H9 (cell line): Measurements from ENCODE around the gene UTS2B. TPM values are rescaled to one million over a fixed set of nuclear protein-coding genes. Genes with fewer than 3 reads are reported as not detected.

Experiments
- DNase-seq: peaks from one replicate; pipeline ENCODE4 v3.0.0-alpha.2; 2017
- H2AFZ ChIP-seq: one replicate; pipeline ENCODE4 v1.6.1; 2013; ENCODE audit warnings: mild to moderate bottlenecking, low read length, control low read depth, moderate library complexity
- H2AK5ac ChIP-seq: 2 replicates; pipeline ENCODE4 v1.6.1; 2013; ENCODE audit warnings: low read length, control low read depth, mixed read lengths; ENCODE audit not compliant: insufficient read length
- H2BK120ac ChIP-seq: one replicate; pipeline ENCODE4 v1.6.1; 2013; ENCODE audit warnings: low read depth, mild to moderate bottlenecking, low read length, control low read depth, inconsistent platforms; ENCODE audit not compliant: poor library complexity, severe bottlenecking
- H2BK12ac ChIP-seq: 2 replicates; pipeline ENCODE4 v1.6.1; 2013; ENCODE audit warnings: low read length, control low read depth, mixed read lengths, low read depth; ENCODE audit not compliant: insufficient read length
- H2BK15ac ChIP-seq: 2 replicates; pipeline ENCODE4 v1.6.1; 2013; ENCODE audit warnings: low read depth, low read length, control low read depth
- H2BK20ac ChIP-seq: one replicate; pipeline ENCODE4 v1.6.1; 2013; ENCODE audit warnings: low read depth, mild to moderate bottlenecking, low read length, control low read depth, inconsistent platforms; ENCODE audit not compliant: poor library complexity, severe bottlenecking
- H2BK5ac ChIP-seq: 2 replicates; pipeline ENCODE4 v1.6.1; 2013; ENCODE audit warnings: low read length, control low read depth, mixed read lengths; ENCODE audit not compliant: insufficient read length
- H3K14ac ChIP-seq: 2 replicates; pipeline ENCODE4 v1.6.1; 2013; ENCODE audit warnings: low read length, control low read depth; ENCODE audit not compliant: insufficient read depth
- H3K18ac ChIP-seq: 2 replicates; pipeline ENCODE4 v1.6.1; 2013; ENCODE audit warnings: low read depth, mild to moderate bottlenecking, mixed read lengths, low read length, control low read depth; ENCODE audit not compliant: insufficient read length
- H3K23ac ChIP-seq: 2 replicates; pipeline ENCODE4 v1.6.1; 2013; ENCODE audit warnings: low read length, control low read depth, mixed read lengths, low read depth; ENCODE audit not compliant: insufficient read length
- H3K23me2 ChIP-seq: 2 replicates; pipeline ENCODE4 v1.6.1; 2013; ENCODE audit warnings: low read depth, mild to moderate bottlenecking, mixed read lengths, low read length, control low read depth; ENCODE audit not compliant: insufficient read length, poor library complexity, severe bottlenecking
- H3K27ac ChIP-seq: 2 replicates; pipeline ENCODE4 v1.5.1; 2013; ENCODE audit warnings: low read length, control low read depth, mixed read lengths, low read depth; ENCODE audit not compliant: insufficient read length
- H3K27me3 ChIP-seq: 2 replicates; pipeline ENCODE4 v1.6.1; 2013; ENCODE audit warnings: low read length, control low read depth, inconsistent platforms; ENCODE audit not compliant: insufficient read depth
- H3K4ac ChIP-seq: 2 replicates; pipeline ENCODE4 v1.6.1; 2013; ENCODE audit warnings: low read depth, mild to moderate bottlenecking, control low read depth, inconsistent platforms, low read length, moderate library complexity
- H3K4me1 ChIP-seq: 2 replicates; pipeline ENCODE4 v1.6.1; 2013; ENCODE audit warnings: low read length, control low read depth, inconsistent platforms; ENCODE audit not compliant: insufficient read depth
- H3K4me2 ChIP-seq: 2 replicates; pipeline ENCODE4 v1.6.1; 2013; ENCODE audit warnings: low read length, control low read depth, mixed read lengths; ENCODE audit not compliant: insufficient read length, insufficient read depth
- H3K56ac ChIP-seq: 2 replicates; pipeline ENCODE4 v1.6.1; 2013; ENCODE audit warnings: low read depth, mild to moderate bottlenecking, mixed read lengths, low read length, control low read depth; ENCODE audit not compliant: insufficient read length
- H3K79me1 ChIP-seq: 2 replicates; pipeline ENCODE4 v1.6.1; 2013; ENCODE audit warnings: low read depth, mild to moderate bottlenecking, moderate library complexity, low read length, control low read depth, inconsistent platforms; ENCODE audit not compliant: insufficient read depth, poor library complexity, severe bottlenecking
- H3K79me2 ChIP-seq: 2 replicates; pipeline ENCODE4 v1.6.1; 2013; ENCODE audit warnings: low read length, control low read depth, inconsistent platforms; ENCODE audit not compliant: insufficient read depth
- H3K9ac ChIP-seq: 2 replicates; pipeline ENCODE4 v1.6.1; 2013; ENCODE audit warnings: low read length, control low read depth, mixed read lengths; ENCODE audit not compliant: insufficient read length; ENCODE audit errors: extremely low read depth
- H3K9me3 ChIP-seq: one replicate; pipeline ENCODE4 v1.6.1; 2013; ENCODE audit warnings: low read depth, low read length, inconsistent platforms; ENCODE audit not compliant: control insufficient read depth
- H3T11ph ChIP-seq: one replicate; pipeline ENCODE4 v1.6.1; 2013; ENCODE audit warnings: mild to moderate bottlenecking, low read length, control low read depth, inconsistent platforms
- H4K20me1 ChIP-seq: one replicate; pipeline ENCODE4 v1.6.1; 2013; ENCODE audit not compliant: control insufficient read depth, insufficient read length, insufficient read depth
- H4K5ac ChIP-seq: 2 replicates; pipeline ENCODE4 v1.6.1; 2013; ENCODE audit warnings: low read depth, mild to moderate bottlenecking, mixed read lengths, low read length, control low read depth; ENCODE audit not compliant: insufficient read length
- H4K8ac ChIP-seq: replicated peaks from 2 replicates; pipeline ENCODE4 v1.6.1; 2013; ENCODE audit warnings: low read length, control low read depth, mixed read lengths, low read depth; ENCODE audit not compliant: insufficient read length
- H4K91ac ChIP-seq: 2 replicates; pipeline ENCODE4 v1.6.1; 2013; ENCODE audit warnings: low read depth, mild to moderate bottlenecking, moderate library complexity, mixed read lengths, low read length, control low read depth; ENCODE audit not compliant: insufficient read length
- H3K27ac Mint-ChIP-seq, 3 experiments: 2 replicates in 2 of 3; 3 replicates in 1 of 3; pipeline ENCODE4 v1.8.0; 2020 to 2021; ENCODE audit warnings: mixed read lengths in 3 of 3, mild to moderate bottlenecking in 1 of 3, moderate library complexity in 1 of 3
- H3K27me3 Mint-ChIP-seq: 2 replicates; pipeline ENCODE4 v1.8.0; 2021; ENCODE audit warnings: low read depth, mild to moderate bottlenecking, moderate library complexity, mixed read lengths
- H3K36me3 Mint-ChIP-seq, 3 experiments: 2 replicates in 2 of 3; 3 replicates in 1 of 3; pipeline ENCODE4 v1.8.0; 2020 to 2021; ENCODE audit warnings: low read depth in 3 of 3, mixed read lengths in 3 of 3; ENCODE audit not compliant: insufficient read depth in 1 of 3
- H3K4me1 Mint-ChIP-seq, 2 experiments: 2 replicates each; pipeline ENCODE4 v1.8.0; 2020; ENCODE audit warnings: mixed read lengths in 2 of 2
- H3K4me3 Mint-ChIP-seq, 2 experiments: 2 replicates in 1 of 2; 3 replicates in 1 of 2; pipeline ENCODE4 v1.8.0; 2020 to 2021; ENCODE audit warnings: mild to moderate bottlenecking in 2 of 2, mixed read lengths in 2 of 2, moderate library complexity in 1 of 2
- H3K9me3 Mint-ChIP-seq, 2 experiments: 2 replicates in 1 of 2; 3 replicates in 1 of 2; pipeline ENCODE4 v1.8.0; 2020; ENCODE audit warnings: mild to moderate bottlenecking in 2 of 2, mixed read lengths in 2 of 2, moderate library complexity in 1 of 2
- WGBS: extraction: QIAGEN DNeasy Blood & Tissue Kit; methylation state at CpG from one replicate; pipeline ENCODE4 v1.1.7; 2013; ENCODE audit warnings: missing lambda C conversion rate, low lambda C conversion rate, mixed read lengths; ENCODE audit not compliant: insufficient read length; ENCODE audit errors: extremely low coverage; 5-methylcytosine and 5-hydroxymethylcytosine counted together
- total RNA-seq: library from RNA; stranded (reverse); gene quantifications from 2 replicates; pipeline ENCODE4 v1.2.1, GENCODE V29; 2021
- TF ChIP-seq, protein P1 (sequence below): fragments of 200-600 bp; sonication (generic); conservative IDR thresholded peaks from 3 replicates; pipeline ENCODE4 v1.8.0; 2021; ENCODE audit warnings: antibody characterized with exemption, mild to moderate bottlenecking

The UTS2B gene
- total RNA-seq, 1 experiment from 2014 or later, result 0.09 TPM

DNA sequence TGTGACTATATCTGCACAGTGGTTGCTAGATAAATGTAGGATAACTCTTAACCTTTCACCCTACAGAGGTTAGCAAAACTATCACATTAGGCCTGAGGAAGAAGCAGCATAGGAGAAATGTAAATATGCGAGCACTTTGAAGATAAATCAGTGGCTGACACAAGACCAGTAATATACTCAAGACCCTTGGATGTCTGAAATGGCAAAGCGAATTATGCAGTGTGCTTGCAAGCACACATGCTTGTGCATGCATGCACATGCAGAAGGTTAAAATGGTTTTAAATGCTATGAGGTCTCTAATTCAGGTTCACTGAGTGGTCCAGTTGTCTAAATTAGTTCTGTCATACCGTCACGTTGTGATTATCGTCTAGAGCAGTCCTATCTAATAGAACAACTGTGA, 13.6 kb upstream of the UTS2B start:
- Histone ChIP-seq H3K27me3 (no peaks in the 10 kb centered on the region), H4K8ac (no peak overlapping the region), H3K4ac (no peak overlapping the region), H3K14ac (no peak overlapping the region), H4K20me1 (no peaks in the 10 kb centered on the region), H3K79me1 (peaks cover 2% of the 10 kb centered on the region), H2BK120ac (no peak overlapping the region), H3K79me2 (no peaks in the 10 kb centered on the region), H3K18ac (no peak overlapping the region), H2BK20ac (no peak overlapping the region), H2BK5ac (no peak overlapping the region), H3K9me3 (no peaks in the 10 kb centered on the region), H3K9ac (no peak overlapping the region), H2AK5ac (no peak overlapping the region), H3K27ac (no peak overlapping the region), H3K23me2 (no peaks in the 10 kb centered on the region), H3K23ac (no peak overlapping the region), H2BK15ac (no peak overlapping the region), H3K4me2 (no peak overlapping the region), H2BK12ac (no peak overlapping the region), H4K91ac (no peak overlapping the region), H3T11ph (no peak overlapping the region), H3K4me1 (no peaks in the 10 kb centered on the region), H2AFZ (no peak overlapping the region), H3K56ac (no peak overlapping the region), H4K5ac (no peak overlapping the region)
- Mint-ChIP-seq H3K36me3 (no peaks in the 10 kb centered on the region), H3K27ac (no peak overlapping the region), H3K4me1 (peaks cover 19 to 29% of the 10 kb centered on the region in 2 experiments), H3K4me3 (no peak overlapping the region), H3K9me3 (no peaks in the 10 kb centered on the region), H3K27me3 (no peaks in the 10 kb centered on the region)
- WGBS, result no CpG with 5 or more reads among the region's 5 CpGs
- DNase-seq, result no peak
- TF ChIP-seq, protein P1, sequence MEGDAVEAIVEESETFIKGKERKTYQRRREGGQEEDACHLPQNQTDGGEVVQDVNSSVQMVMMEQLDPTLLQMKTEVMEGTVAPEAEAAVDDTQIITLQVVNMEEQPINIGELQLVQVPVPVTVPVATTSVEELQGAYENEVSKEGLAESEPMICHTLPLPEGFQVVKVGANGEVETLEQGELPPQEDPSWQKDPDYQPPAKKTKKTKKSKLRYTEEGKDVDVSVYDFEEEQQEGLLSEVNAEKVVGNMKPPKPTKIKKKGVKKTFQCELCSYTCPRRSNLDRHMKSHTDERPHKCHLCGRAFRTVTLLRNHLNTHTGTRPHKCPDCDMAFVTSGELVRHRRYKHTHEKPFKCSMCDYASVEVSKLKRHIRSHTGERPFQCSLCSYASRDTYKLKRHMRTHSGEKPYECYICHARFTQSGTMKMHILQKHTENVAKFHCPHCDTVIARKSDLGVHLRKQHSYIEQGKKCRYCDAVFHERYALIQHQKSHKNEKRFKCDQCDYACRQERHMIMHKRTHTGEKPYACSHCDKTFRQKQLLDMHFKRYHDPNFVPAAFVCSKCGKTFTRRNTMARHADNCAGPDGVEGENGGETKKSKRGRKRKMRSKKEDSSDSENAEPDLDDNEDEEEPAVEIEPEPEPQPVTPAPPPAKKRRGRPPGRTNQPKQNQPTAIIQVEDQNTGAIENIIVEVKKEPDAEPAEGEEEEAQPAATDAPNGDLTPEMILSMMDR, result no peak
